Esophagus squamous epithelium (tissue), 5 donors: ENCODE measurements around the gene CLIC1. TPM values are rescaled to one million over a fixed set of nuclear protein-coding genes. Genes with fewer than 3 reads are reported as not detected.

ENCODE experiments used
- DNase-seq: peaks from one replicate; lab custom pipeline; 2025; lab: John Stamatoyannopoulos, UW
- H3K27ac ChIP-seq, 4 donors: fragments of 200-600 bp; sonication (generic); one replicate each; pipeline ENCODE4 v1.5.1; 2016 to 2019; ENCODE audit warnings: mild to moderate bottlenecking in 1 of 4
- H3K27me3 ChIP-seq, 4 donors: fragments of 200-600 bp; sonication (generic); 1 replicate in 3 of 4; 2 replicates in 1 of 4; pipeline versions ENCODE4 v1.5.1 to v1.6.0; 2017 to 2021; ENCODE audit warnings: antibody characterized with exemption in 1 of 4
- H3K36me3 ChIP-seq, 3 donors: fragments of 200-600 bp; sonication (generic); one replicate each; pipeline ENCODE4 v1.5.1; 2016 to 2019
- H3K4me1 ChIP-seq, 3 donors: fragments of 200-600 bp; sonication (generic); one replicate each; pipeline ENCODE4 v1.5.1; 2017 to 2019
- H3K4me3 ChIP-seq, 4 donors: fragments of 200-600 bp; sonication (generic); 1 replicate in 3 of 4; 2 replicates in 1 of 4; pipeline ENCODE4 v1.5.1; 2016 to 2019; ENCODE audit warnings: mild to moderate bottlenecking in 2 of 4, moderate library complexity in 1 of 4
- H3K9me3 ChIP-seq, 3 donors: fragments of 200-600 bp; sonication (generic); one replicate each; pipeline ENCODE4 v1.5.1; 2016 to 2019
- CTCF ChIP-seq, 6 experiments: fragments of 450-650 bp in 4 of 6; fragments of 200-600 bp in 2 of 6; sonication (generic) in 2 of 6; IDR thresholded peaks; one replicate each; pipeline ENCODE4 v1.5.1; 2016 to 2019; ENCODE audit warnings: antibody characterized with exemption in 6 of 6, mild to moderate bottlenecking in 4 of 6, moderate library complexity in 4 of 6
- POLR2A ChIP-seq, 4 donors: fragments of 450-650 bp; IDR thresholded peaks; one replicate each; pipeline ENCODE4 v1.6.1; 2017; ENCODE audit warnings: antibody characterized with exemption in 4 of 4, mild to moderate bottlenecking in 4 of 4, moderate library complexity in 3 of 4
- WGBS, 2 donors: methylation state at CpG; one replicate each; pipeline ENCODE4 v1.1.5; 2018; 5-methylcytosine and 5-hydroxymethylcytosine counted together
- intact Hi-C: fragments of 100-400 bp; cut with DNase I; formaldehyde crosslinking; loops from one replicate; pipeline ENCODE4 v1.15.0; 2022
- total RNA-seq, 4 donors: library from RNA; depleted of rRNA; stranded (reverse); fragments of >200 nt; gene quantifications; one replicate each; pipeline ENCODE4 v1.1.0, GENCODE V29; 2016
- donor health status: DM: yes; HTN: yes; CAD: no.

Gene CLIC1
- total RNA-seq, 4 donors from 2014 or later = 289 to 440 (median 365) TPM

DNA sequence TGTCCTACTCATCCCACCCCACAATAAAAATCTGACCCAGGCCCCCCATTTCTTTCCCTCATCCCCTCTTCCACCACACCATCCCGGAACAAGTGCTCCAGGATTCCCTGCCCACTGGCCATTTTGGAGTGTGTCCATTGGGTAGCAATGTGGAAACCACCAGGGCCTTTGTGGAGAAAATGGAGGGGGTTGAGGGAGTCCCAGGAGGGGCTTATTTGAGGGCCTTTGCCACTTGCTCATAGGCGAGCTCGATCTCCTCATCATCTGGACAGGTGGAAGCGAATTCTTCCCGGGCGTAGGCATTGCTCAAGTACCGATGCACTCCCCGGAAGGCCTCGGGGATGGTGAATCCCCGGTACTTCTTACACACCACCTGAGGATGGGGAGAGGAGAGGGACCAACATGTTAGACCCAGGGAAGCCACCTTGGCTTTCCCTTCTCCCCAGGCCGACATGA is 5.7 kb downstream of the CLIC1 start:
- DNase-seq = no peak
- peaks cover 27 to 67% (median 32%) of the 10 kb centered on the region in 3 donors for H3K36me3 ChIP-seq
- peaks cover 31 to 88% (median 40%) of the 10 kb centered on the region in 3 donors for H3K4me1 ChIP-seq
- WGBS, 2 donors = 67 to 82% methylated on average over 7 to 11 of the region's 11 CpGs
- intact Hi-C loops = loop anchor here (10.0 kb wide), 1 partner anchor 104 kb away; no protein-coding TSS in a partner anchor
- H3K27ac ChIP-seq = peak overlapping the region; percentile 90 to 98 (median 96)
- H3K4me3 ChIP-seq = peak overlapping the region; percentile 68 to 91 (median 79)
- no peaks in the 10 kb centered on the region for H3K27me3 ChIP-seq
- TF ChIP-seq CTCF (IDR thresholded peaks at IDR 0.05) (no peak), POLR2A (IDR thresholded peaks at IDR 0.05) (no peak)
- no peaks in the 10 kb centered on the region for H3K9me3 ChIP-seq

DNA sequence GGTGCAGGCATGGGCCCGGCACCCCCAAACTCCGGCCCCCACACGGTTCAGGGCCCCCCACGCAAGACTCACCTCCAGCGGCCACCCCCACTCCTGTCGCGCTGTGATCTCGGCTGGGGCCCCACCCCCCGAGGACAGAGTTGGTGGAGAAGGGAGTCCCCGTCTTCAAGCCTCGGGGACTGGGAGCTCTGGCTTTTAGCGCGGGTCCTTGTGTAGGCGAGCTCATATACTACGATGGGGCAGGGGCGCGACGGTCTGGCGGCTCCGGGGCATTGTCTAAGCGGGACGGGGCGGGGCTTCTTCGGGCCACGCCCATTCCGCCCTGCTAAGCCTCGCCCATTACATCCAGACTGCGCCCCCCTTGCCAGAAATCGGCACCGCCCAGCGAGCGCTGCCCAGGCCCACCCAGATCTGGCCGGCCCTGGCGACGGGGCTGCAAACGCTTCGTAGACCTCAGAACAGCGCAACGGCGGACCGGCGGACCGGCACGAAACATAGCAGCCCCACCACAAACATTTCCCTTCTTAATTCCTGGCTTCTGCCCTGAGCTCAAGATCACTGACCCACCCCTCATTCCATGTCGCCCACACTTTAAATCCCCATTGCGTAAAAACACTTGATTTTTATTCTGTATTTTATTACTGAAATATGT is 6.2 kb downstream of the CLIC1 start:
- DNase-seq = no peak
- TF ChIP-seq POLR2A (IDR thresholded peaks at IDR 0.05) (peak in 2 of 4 donors; percentile 31 to 54), CTCF (IDR thresholded peaks at IDR 0.05) (no peak)
- Histone ChIP-seq H3K27me3 (no peaks in the 10 kb centered on the region), H3K36me3 (peaks cover 27 to 67% (median 32%) of the 10 kb centered on the region in 3 donors), H3K27ac (peak overlapping the region; percentile 90 to 98 (median 96)), H3K4me1 (peaks cover 31 to 91% (median 40%) of the 10 kb centered on the region in 3 donors), H3K9me3 (no peaks in the 10 kb centered on the region), H3K4me3 (peak overlapping the region; percentile 68 to 91 (median 79))
- WGBS, 2 donors = 13 to 46% methylated on average over 12 to 25 of the region's 46 CpGs
- intact Hi-C loops = loop anchor here (10.0 kb wide), 1 partner anchor 105 kb away; no protein-coding TSS in a partner anchor

GRCh38 chr6:31729515-31729978 is 6.8 kb downstream of the CLIC1 start:
- no peaks in the 10 kb centered on the region for H3K27me3 ChIP-seq
- WGBS, 2 donors = 0 to 1% methylated on average over 14 to 16 of the region's 29 CpGs
- H3K27ac ChIP-seq = peak overlapping the region; percentile 90 to 98 (median 96)
- H3K4me3 ChIP-seq = peak overlapping the region; percentile 68 to 91 (median 79)
- no peaks in the 10 kb centered on the region for H3K9me3 ChIP-seq
- peaks cover 31 to 93% (median 39%) of the 10 kb centered on the region in 3 donors for H3K4me1 ChIP-seq
- peaks cover 27 to 67% (median 32%) of the 10 kb centered on the region in 3 donors for H3K36me3 ChIP-seq
- intact Hi-C loops = no loop called here
- TF ChIP-seq CTCF (IDR thresholded peaks at IDR 0.05) (peak in 2 of 6 experiments; percentile 56 to 71), POLR2A (IDR thresholded peaks at IDR 0.05) (peak in 2 of 4 donors; percentile 10 to 36)
- no peak for DNase-seq

GRCh38 chr6:31728767-31729514 is 7.4 kb downstream of the CLIC1 start, which contains the start of gene DDAH2:
TSS of gene DDAH2 (minus strand) at chr6:31729299. CDS start at chr6:31729161, 138 bp downstream.
- DNase-seq = no peak
- no peaks in the 10 kb centered on the region for H3K9me3 ChIP-seq
- peak within 1 kb of the TSS; percentile 90 to 98 (median 96) for H3K27ac ChIP-seq
- intact Hi-C loops = no loop called here
- TF ChIP-seq CTCF (IDR thresholded peaks at IDR 0.05) (peak in 4 of 6 experiments; percentile 53 to 78 (median 63)), POLR2A (IDR thresholded peaks at IDR 0.05) (no peak)
- H3K4me3 ChIP-seq = peak within 1 kb of the TSS; percentile 68 to 91 (median 79)
- no peaks in the 10 kb centered on the region for H3K27me3 ChIP-seq
- H3K4me1 ChIP-seq = peaks cover 26 to 90% (median 33%) of the 10 kb centered on the region in 3 donors
- 17 to 49% methylated on average over 21 to 25 of the region's 36 CpGs for WGBS, 2 donors
- H3K36me3 ChIP-seq = peaks cover 24 to 61% (median 28%) of the 10 kb centered on the region in 3 donors
